Calu3 (cell line): ENCODE measurements around the gene CSMD2. TPM values are rescaled to one million over a fixed set of nuclear protein-coding genes. Genes with fewer than 3 reads are reported as not detected.
"Not testable (repeated sequence)": the region's sequence is repeated elsewhere in the genome, so short reads cannot be mapped to it uniquely, and the experiment has no call there.

Source experiments
- BruUV-seq: library from RNA; stranded (reverse); fragments of 400-500 nt; replicated peaks from 2 replicates; lab custom pipeline; 2021; lab: Mats Ljungman, UMichigan
- CTCF ChIA-PET: fragments of 300-600 bp; sonication (Branson Sonifier 250); formaldehyde crosslinking; loops from one replicate; lab custom pipeline; 2022; ENCODE audit warnings: antibody characterized with exemption; lab: Charles Lee
- DNase-seq: peaks from one replicate; pipeline ENCODE4 v3.0.0; 2022
- H3K27ac Mint-ChIP-seq: one replicate; pipeline ENCODE4 v1.8.0; 2022; ENCODE audit warnings: mixed read lengths; ENCODE audit not compliant: unreplicated experiment
- H3K27me3 Mint-ChIP-seq: one replicate; pipeline ENCODE4 v1.8.0; 2022; ENCODE audit warnings: mixed read lengths; ENCODE audit not compliant: unreplicated experiment
- H3K36me3 Mint-ChIP-seq: one replicate; pipeline ENCODE4 v1.8.0; 2022; ENCODE audit warnings: mild to moderate bottlenecking, moderate library complexity, mixed read lengths; ENCODE audit not compliant: insufficient read depth, unreplicated experiment
- H3K4me1 Mint-ChIP-seq: one replicate; pipeline ENCODE4 v1.8.0; 2022; ENCODE audit warnings: mild to moderate bottlenecking, low read depth, mixed read lengths; ENCODE audit not compliant: unreplicated experiment
- H3K4me3 Mint-ChIP-seq: one replicate; pipeline ENCODE4 v1.8.0; 2022; ENCODE audit warnings: mild to moderate bottlenecking, low read depth, moderate library complexity, mixed read lengths; ENCODE audit not compliant: unreplicated experiment
- H3K9me3 Mint-ChIP-seq: one replicate; pipeline ENCODE4 v1.8.0; 2022; ENCODE audit warnings: low read depth, mixed read lengths; ENCODE audit not compliant: unreplicated experiment
- CTCF ChIP-seq: fragments of 200-600 bp; IDR thresholded peaks from one replicate; pipeline ENCODE4 v1.8.0; 2022; ENCODE audit warnings: antibody characterized with exemption; ENCODE audit not compliant: unreplicated experiment
- intact Hi-C: fragments of 100-400 bp; cut with micrococcal nuclease; formaldehyde crosslinking; loops from one replicate; pipeline ENCODE4 v1.10.0; 2022; ENCODE audit not compliant: unreplicated experiment
- total RNA-seq: library from RNA; stranded (reverse); gene quantifications from 2 replicates; pipeline ENCODE4 v1.2.3, GENCODE V29; 2022

The CSMD2 gene
- total RNA-seq, 1 experiment from 2014 or later: not detected

GRCh38 chr1:34089731-34090130 is 75.3 kb downstream of the CSMD2 start:
- intact Hi-C loops: no loop called here
- no peaks in the 10 kb centered on the region for H3K27me3 Mint-ChIP-seq
- BruUV-seq: no TSS peak
- no peak for DNase-seq
- CTCF ChIA-PET: no interaction called here
- no peak for TF ChIP-seq CTCF
- peaks cover 19% of the 10 kb centered on the region for H3K9me3 Mint-ChIP-seq
- H3K36me3 Mint-ChIP-seq: no peaks in the 10 kb centered on the region
- no peak overlapping the region for H3K4me3 Mint-ChIP-seq
- H3K27ac Mint-ChIP-seq: no peak overlapping the region
- H3K4me1 Mint-ChIP-seq: no peaks in the 10 kb centered on the region

GRCh38 chr1:34087986-34088385 is 77.0 kb downstream of the CSMD2 start:
- H3K4me3 Mint-ChIP-seq: no peak overlapping the region
- no peaks in the 10 kb centered on the region for H3K36me3 Mint-ChIP-seq
- DNase-seq: no peak
- BruUV-seq: no TSS peak
- H3K27ac Mint-ChIP-seq: no peak overlapping the region
- peaks cover 21% of the 10 kb centered on the region for H3K9me3 Mint-ChIP-seq
- H3K4me1 Mint-ChIP-seq: no peaks in the 10 kb centered on the region
- CTCF ChIA-PET: no interaction called here
- TF ChIP-seq CTCF: no peak
- intact Hi-C loops: no loop called here
- no peaks in the 10 kb centered on the region for H3K27me3 Mint-ChIP-seq

- peaks cover 19% of the 10 kb centered on the region for H3K9me3 Mint-ChIP-seq
- no peak overlapping the region for H3K4me3 Mint-ChIP-seq
- DNase-seq: no peak
- no peaks in the 10 kb centered on the region for H3K4me1 Mint-ChIP-seq
- H3K36me3 Mint-ChIP-seq: no peaks in the 10 kb centered on the region
- intact Hi-C loops: no loop called here
- CTCF ChIA-PET: no interaction called here
- H3K27me3 Mint-ChIP-seq: no peaks in the 10 kb centered on the region
- no TSS peak for BruUV-seq
- H3K27ac Mint-ChIP-seq: no peak overlapping the region
- TF ChIP-seq CTCF: no peak
These were observed 78.5 kb downstream of the CSMD2 start for GRCh38 chr1:34086561-34086960.

GRCh38 chr1:34083974-34084373 is 81.1 kb downstream of the CSMD2 start:
- Mint-ChIP-seq H3K9me3 (peaks cover 6% of the 10 kb centered on the region), H3K27me3 (no peaks in the 10 kb centered on the region), H3K27ac (no peak overlapping the region), H3K4me3 (no peak overlapping the region), H3K4me1 (no peaks in the 10 kb centered on the region), H3K36me3 (no peaks in the 10 kb centered on the region)
- no peak for TF ChIP-seq CTCF
- DNase-seq: no peak
- intact Hi-C loops: no loop called here
- BruUV-seq: no TSS peak
- CTCF ChIA-PET: no interaction called here

- H3K4me3 Mint-ChIP-seq, CTCF ChIA-PET, H3K27ac Mint-ChIP-seq, BruUV-seq, intact Hi-C loops, H3K27me3 Mint-ChIP-seq, H3K9me3 Mint-ChIP-seq, H3K4me1 Mint-ChIP-seq, H3K36me3 Mint-ChIP-seq, DNase-seq: not testable (repeated sequence)
These were observed 82.9 kb downstream of the CSMD2 start for GRCh38 chr1:34082085-34082670.
